NCI-H345 treated with DMSO at 0.1 percent for 48 hours (cell line): Measurements from ENCODE around the gene EXOC7.

ENCODE experiments used
- DNase-seq: peaks from one replicate; lab custom pipeline; 2025; ENCODE audit not compliant: unreplicated experiment; lab: John Stamatoyannopoulos, UW

The EXOC7 gene

GRCh38 chr17:76122431-76123190 lies 19.0 kb upstream of the EXOC7 start:
- DNase-seq, result no peak

GRCh38 chr17:76121932-76122430 lies 18.4 kb upstream of the EXOC7 start:
- no peak for DNase-seq

- no peak for DNase-seq
These were observed 17.0 kb upstream of the EXOC7 start for GRCh38 chr17:76120658-76121008.

DNA sequence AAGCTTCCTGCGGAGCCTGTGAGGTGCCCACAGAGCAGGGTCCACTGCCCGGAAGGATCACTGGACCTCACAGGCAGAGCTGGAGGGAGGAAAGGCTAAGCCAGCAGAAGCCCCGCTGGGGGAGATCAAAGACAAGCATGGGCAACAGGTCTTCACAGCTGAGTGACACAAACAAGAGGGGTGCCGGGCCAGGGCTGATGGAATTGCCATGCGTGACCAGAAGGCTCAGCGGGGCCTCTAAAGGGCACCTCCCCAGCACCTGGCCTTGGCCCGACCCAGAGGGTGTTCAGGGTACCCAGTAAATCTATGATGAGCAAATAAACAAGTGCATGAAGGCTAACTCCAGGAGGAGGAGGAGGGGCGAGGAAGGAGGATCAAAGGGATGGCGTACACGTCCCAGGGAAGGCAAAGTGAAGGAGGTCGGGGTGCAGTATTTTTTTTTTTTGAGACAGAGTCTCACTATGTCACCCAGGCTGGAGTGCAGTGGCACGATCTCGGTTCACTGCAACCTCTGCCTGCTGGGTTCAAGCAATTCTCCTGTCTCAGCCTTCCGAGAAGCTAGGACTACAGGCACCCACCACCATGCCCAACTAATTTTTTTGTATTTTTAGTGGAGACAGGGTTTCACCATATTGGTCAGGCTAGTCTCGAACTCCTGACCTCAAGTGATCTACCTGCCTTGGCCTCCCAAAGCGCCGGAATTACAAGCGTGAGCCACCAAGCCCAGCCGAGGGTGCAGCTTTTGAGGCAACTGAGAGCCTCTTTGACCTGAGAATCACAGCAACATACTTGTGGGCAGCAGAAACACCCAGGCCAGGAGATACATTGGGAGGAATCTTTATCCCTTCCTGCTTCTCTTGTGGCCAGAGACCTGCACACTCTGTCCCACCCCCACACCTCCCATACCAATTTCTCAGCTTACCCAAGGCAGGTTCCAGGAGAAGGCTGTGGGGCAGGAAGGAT lies 16.1 kb upstream of the EXOC7 start:
- DNase-seq, result no peak

GRCh38 chr17:76115138-76115754 lies 11.7 kb upstream of the EXOC7 start:
- no peak for DNase-seq

DNA sequence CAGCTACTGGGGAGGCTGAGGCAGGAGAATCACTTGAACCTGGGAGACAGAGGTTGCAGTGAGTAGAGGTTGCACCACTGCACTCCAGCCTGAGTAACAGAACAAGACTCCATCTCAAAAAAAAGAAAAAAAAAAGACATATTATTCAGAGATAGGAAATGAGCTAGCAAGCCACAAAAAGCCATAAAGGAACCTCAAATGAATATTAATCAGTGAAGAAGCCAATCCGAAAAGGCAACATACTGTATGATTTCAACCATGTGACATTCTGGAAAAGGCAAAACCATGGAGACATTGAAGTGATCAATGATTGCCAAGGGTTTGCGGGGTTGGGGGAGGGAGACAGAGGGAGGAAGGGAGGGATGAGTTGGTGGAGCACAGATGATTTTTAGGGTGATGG lies 8.4 kb upstream of the EXOC7 start:
- no peak for DNase-seq

GRCh38 chr17:76107509-76107908 lies 3.9 kb upstream of the EXOC7 start:
- no peak for DNase-seq

- DNase-seq, result no peak
These were observed 3.1 kb upstream of the EXOC7 start for GRCh38 chr17:76106703-76107102.

GRCh38 chr17:76104896-76105231 lies 1.3 kb upstream of the EXOC7 start:
- no peak for DNase-seq

GRCh38 chr17:76104140-76104895 lies 731 bp upstream of the EXOC7 start:
- no peak for DNase-seq

GRCh38 chr17:76102944-76103273 lies 678 bp downstream of the EXOC7 start:
- no peak for DNase-seq

GRCh38 chr17:76097716-76098295 lies 5.8 kb downstream of the EXOC7 start:
- DNase-seq, result no peak

DNA sequence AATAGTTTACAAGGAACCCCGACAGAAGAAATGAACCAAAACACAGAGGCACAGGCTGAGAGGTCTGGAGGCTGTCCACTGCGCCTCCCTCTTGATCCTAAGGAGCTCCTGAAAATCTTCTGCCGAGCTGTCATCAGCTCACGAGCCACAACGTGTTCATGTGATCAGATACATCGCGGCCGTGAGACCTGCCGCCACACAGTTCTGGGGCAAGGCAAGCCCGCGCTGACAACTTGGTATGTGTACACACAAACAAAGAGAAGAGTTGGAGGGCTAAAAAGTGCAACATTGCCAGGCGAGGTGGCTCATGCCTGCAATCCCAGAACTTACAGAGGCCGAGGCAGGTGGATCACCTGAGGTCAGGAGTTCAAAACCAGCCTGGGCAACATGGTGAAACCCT lies 7.6 kb downstream of the EXOC7 start:
- DNase-seq, result no peak

DNA sequence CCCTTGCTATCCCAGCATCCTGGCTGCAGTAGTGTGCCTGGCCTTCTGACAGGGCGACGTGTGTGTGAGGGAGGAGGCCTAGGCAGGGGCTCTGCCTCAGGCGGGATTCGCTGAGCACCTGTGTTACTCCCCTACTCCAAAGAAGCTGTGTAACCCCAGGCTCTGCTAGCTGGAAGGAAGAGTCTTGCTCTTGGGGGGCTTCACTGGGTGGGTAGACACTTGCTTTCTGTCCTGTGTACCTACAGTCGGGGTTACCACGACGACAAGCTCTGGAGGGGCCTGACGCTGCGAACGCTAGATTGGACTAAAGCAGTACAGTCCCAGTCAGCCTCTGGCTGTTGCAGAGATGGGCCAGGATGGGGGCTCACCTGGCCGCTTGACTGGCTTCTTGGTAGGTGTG lies 9.5 kb downstream of the EXOC7 start:
- DNase-seq, result no peak

DNA sequence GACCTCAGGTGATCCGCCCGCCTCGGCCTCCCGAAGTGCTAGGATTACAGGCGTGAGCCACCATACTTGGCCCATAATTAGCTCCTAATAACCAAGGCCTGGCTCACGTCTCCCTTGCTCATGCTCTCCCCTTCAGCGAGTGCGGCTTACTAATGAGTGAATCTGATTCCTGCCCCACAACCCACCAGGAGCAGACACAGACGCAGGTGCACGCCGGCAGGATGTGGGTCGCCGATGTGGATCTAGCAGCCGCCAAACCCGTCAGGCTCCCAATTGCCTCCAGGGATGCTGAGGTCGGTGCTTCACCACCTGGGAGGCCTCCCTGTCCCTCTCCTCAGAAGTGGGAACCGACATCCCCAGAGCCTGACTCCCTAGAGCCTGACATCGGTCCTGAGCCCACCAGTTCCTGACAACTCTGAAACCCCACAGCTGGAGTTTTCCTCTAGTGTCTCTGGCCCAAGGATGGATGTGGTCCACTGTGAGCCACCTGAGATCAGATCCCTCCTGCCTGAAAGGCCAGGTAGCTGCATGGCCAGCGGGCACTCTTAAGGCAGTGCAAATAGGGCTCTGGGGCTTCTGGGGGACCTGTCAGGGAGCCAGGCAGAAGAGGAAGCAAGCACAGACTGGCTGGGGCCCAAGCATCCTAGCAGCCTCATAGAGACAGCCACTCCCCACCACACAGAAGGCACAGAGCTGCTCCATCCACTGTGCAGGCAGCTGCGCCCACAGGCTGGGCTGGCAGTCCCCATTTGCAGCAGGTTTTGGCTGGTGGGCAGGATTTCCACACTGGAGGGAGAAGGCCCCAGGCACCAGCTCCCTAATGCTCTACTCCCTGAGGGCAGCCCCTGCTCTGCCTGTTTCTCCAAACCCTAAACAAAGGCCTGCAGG lies 10.8 kb downstream of the EXOC7 start:
- DNase-seq, result no peak

GRCh38 chr17:76091526-76092286 lies 11.9 kb downstream of the EXOC7 start:
- DNase-seq, result no peak

DNA sequence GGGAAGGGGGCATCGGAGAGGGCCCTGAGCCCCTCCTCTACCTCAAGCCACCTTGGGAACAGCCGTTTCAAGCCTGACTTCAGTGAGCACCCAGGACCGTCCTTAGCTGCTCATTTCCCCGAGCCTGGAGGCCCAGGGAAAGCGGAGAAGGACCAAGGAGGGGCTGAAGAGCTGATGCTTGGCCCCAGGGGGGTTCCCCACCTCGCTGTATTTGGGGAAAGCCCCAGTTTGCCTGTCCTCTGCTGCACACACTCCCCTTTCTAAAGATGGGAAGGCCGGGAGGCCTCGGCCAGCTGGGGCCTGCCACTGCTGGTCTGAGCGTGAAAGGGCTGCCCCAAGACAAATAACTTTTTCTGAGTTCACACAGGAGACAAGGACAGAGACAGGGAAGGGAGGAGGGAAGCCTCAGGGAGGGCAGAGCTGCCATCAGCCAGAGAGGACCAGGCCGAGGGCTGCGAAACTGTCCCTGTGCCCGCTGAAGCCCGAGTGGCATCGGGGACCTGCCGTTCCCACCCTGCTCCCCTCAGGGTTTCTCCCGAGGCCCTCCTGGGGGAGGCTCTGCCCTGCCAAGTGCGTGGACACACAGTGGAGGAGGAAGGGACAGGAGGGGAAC lies 13.0 kb downstream of the EXOC7 start:
- no peak for DNase-seq

DNA sequence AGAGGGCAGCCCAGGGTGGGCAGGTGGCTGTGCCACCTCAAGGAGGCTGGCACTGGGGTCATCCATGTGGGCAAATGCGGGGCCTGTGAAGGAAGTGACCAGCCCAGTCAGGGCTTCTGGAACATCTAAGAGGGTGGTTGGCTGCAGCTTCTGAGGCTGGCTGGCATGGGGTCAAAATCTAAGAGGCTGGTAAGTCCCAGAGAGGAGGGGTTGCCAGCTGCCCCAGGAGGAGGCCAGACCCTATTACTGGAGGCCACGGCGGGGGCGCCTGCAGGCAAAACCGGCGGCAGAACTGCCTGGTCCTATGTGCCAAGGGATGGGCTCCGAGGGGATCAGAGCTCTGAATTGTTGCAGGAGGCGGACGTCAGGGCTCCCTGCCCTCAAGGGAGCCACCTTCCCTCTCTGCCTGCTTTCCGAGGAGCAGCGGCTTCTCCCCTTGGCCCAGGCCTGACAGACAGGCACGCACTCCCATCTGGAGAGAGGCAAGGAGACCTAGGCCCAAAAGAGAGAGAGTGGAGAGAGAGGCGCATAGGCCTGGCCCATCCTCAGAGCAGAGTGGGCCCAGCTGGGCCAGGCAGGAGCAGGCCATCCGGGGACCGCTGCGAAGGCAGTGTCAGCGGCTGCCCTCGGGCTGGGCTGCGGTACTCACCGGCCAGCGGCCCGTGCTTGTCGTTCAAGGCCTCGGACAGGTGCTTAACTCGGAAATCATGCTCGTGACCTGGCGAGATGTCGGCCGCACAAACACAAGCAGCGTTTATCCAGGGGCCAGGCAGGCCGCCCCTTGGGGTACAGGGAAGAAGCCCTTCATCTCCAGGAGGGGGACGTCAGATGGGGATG lies 13.7 kb downstream of the EXOC7 start:
- DNase-seq, result no peak
